ENCODE results near the gene MGLL.
"Not testable (repeated sequence)": the region's sequence is repeated elsewhere in the genome, so short reads cannot be mapped to it uniquely, and the experiment has no call there.

MGLL gene

GRCh38 chr3:127684871-127685707 is 137.2 kb downstream of the MGLL start:
- DNase-seq = no peak

GRCh38 chr3:127682561-127682960 is 139.8 kb downstream of the MGLL start:
- DNase-seq = no peak

- DNase-seq = not testable (repeated sequence)
Observed at GRCh38 chr3:127682175-127682554, 140.2 kb downstream of the MGLL start.

DNA sequence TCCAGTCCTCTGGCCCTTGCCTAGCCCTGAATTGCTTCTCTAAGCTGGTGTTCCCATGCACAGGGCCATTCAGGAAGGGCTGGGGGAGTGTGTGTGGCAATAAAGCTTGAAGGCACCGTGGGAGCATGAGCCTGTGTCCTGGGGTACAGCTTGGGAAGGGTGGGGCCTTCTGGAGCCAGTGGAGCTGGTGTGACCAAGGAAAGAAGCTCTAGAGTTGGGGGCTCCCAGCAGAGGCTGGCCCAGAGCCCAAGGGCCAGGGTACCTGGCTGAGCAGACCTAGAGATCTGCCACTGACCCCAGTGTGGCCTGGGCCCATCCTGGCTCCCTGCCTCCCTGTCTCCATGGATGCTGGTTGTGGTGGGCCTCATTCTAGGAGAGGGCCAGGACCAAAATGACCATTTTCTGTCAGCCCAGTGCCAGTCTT is 141.5 kb downstream of the MGLL start:
- no peak for DNase-seq

GRCh38 chr3:127680146-127680661 is 142.1 kb downstream of the MGLL start:
- DNase-seq = no peak

- DNase-seq = no peak
Observed at GRCh38 chr3:127679534-127680145, 142.7 kb downstream of the MGLL start.

GRCh38 chr3:127678611-127679533 is 143.4 kb downstream of the MGLL start:
- no peak for DNase-seq

DNA sequence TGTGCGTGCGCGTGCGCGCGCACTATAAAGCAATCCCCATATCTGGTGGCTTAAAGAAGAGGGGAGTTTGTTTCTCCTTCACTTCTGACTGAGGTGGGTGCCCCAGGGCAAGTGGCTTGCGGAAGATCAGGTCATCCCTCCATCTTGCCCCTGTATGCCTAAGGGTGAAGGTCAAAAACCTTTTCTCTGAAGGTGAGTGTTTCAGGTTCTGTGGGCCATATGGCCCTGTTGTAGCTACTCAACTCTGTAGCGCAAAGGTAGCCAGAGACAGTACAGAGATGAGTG is 144.1 kb downstream of the MGLL start:
- DNase-seq = no peak

DNA sequence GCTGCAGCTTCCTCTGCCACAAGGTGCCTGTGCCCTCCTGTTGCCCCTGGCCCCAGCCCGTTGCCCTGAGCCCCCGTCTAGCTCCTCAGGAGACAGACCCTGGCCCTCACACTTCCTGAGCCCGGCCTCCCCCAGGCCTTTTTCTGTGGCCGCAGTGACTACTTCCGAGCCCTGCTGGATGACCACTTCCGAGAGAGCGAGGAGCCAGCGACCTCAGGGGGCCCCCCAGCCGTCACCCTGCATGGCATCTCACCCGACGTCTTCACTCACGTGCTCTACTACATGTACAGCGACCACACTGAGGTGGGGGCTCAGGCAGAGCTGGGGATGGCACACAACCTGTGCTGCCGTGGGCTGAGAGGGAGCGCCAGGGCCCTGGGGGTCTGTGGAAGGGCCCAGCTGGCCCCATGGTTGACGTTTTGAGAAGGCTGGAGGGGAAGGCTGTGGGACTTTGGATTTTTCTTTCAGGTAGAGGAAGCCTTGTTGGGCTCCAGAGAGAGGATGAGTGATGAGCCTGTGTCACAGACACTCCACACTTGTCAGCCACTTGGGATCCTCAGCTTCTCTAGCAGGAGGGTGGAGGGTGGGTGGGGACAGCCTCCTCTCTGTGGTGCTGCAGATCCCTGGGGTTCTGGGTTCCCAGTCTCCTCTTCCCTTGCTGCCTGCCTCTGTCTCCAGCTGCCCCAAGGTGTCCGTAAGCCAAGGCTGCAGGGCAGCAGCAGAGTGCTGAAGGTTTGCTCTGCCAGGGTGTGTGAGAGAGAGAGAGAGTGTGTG is 144.6 kb downstream of the MGLL start:
- DNase-seq = no peak

DNA sequence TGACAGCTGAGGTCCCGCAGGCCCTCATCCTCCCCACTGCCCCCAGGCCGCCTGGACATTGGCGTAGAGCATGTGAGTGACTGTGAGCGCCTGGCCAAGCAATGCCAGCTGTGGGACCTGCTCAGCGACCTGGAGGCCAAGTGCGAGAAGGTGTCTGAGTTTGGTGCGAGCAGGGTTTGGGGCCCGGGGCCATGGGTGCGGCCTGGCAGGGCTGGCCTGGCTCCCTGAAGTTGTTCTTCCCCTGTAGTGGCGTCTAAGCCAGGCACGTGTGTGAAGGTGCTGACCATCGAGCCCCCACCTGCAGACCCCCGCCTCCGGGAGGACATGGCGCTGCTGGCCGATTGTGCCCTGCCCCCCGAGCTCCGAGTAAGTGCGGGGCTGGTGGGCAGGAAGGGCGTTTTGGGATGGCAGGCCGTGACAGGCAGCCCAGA is 145.4 kb downstream of the MGLL start:
- DNase-seq = no peak

DNA sequence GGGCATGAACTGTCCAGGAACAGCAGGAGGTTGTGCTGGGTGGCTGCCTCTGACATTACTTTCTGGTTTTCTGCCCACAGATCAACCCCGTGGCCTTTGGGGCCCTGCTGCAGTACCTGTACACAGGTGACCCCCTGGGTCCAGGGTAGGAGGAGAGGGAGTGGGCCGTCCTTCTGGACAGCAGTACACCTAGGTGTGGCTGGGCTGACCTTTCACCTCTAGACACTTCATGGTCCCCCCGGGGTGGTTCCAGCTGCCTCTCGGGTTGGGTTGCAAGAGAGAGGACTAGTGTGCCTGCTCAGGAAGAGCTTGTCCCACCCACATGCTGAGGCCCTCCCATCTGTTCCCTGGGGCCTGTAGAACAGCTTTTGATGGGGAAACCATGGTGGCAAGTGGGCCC is 145.9 kb downstream of the MGLL start:
- no peak for DNase-seq

DNA sequence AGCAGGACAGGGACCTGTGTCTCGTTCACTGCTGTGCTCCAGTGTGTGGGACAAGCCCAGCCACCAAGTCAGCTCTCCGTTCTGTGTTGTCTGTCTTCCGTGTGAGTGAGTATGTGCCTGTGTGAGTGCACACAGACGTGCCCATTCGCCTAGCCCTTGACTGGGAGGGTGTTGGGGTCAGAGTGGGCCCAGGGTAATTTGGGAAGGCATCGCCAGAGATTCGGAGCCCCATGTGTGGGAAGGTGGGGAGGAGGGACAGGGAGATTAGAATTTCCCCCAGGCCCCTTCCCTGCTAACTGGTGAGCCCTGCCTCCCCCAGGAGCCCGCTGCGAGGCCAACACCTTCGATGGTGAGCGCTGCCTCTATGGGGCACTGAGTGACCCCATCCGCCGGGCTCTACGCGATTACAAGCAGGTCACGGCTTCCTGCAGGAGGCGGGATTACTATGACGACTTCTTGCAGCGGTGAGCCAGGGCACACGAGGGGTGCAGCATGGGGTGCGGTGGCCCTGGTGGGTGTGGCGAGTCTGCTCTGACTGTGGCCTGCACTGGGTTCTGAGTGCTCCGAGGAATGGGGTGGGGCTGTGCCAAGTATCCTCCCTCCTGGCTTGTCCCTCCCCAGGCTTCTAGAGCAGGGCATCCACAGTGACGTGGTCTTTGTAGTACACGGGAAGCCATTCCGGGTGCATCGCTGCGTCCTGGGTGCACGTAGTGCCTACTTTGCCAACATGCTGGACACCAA is 146.5 kb downstream of the MGLL start:
- DNase-seq = no peak

DNA sequence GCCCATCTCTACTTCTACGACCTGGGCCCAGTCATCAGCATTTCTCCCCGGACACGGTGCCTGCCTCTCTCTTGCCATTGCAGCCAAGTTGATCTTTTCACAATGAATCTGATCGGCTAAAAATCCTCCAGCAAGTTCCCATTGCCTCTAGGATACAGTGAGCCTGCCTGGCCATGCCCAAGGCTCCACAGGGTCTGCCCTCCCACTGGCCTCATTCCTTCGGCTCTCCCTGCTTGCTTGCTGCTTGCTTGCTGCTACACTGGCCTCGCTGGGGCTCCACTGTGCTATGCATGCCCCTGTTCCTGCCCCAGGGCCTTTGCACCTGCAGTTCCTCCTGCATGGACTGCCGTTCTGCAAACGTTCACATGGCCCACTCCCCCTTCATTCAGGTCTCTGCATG is 147.5 kb downstream of the MGLL start:
- no peak for DNase-seq

- DNase-seq = no peak
Observed at GRCh38 chr3:127674101-127674721, 148.1 kb downstream of the MGLL start.

GRCh38 chr3:127673191-127674100 is 148.9 kb downstream of the MGLL start:
- DNase-seq = no peak

- DNase-seq = peak; percentile 72 to 79
Observed at GRCh38 chr3:127672429-127673190, 149.7 kb downstream of the MGLL start, which contains the start of gene ABTB1. Gene ABTB1 (plus strand): TSS chr3:127672952. CDS start chr3:127673026, 74 bp downstream.

DNA sequence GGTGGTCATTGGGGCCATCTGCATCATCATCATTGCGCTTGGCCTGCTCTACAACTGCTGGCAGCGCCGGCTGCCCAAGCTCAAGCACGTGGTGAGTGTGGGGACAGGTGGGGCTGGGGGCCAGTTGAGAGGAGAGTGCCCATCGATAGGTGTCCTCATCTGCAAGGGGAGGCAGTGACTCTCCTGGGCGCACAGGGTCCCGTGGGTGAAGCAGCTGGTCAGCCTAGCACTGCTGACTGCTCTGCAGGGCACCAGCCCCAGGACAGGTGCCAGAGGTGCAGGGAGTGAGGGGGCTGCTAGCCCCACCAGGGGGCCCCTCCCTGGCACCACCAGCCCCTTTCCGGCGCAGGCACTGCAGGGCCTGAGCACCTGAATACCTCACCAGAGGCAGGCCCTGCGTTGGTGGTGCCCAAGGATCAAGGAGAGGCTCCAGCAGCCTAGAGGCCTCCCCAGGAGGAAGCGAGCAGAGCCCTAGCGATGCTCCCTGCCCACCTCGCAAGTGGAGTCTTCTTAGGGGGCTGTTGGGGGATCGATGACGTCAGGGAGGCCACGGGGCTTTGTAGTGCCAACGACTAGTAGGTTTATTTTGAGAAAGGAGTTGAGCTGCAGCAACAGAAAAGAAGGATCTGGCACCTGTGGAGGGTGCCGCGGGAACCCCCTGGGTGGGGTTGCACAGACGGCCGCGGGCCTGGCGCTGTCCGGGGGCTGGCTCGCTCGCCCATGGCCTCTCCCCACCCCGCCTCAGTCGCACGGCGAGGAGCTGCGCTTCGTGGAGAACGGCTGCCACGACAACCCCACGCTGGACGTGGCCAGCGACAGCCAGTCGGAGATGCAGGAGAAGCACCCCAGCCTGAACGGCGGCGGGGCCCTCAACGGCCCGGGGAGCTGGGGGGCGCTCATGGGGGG is 150.5 kb downstream of the MGLL start:
- no peak for DNase-seq
